GM12878 (cell line): ENCODE results near the gene PNLDC1.

Source experiments
- CTCF ChIP-seq, 3 experiments: IDR thresholded peaks in 2 of 3; conservative IDR thresholded peaks in 1 of 3; 2 replicates each; pipeline ENCODE4 v1.5.1; 2011; ENCODE audit warnings: low read depth in 3 of 3, low read length in 3 of 3, mild to moderate bottlenecking in 3 of 3, control low read depth in 2 of 3, moderate library complexity in 2 of 3, inconsistent platforms in 1 of 3, mixed read lengths in 1 of 3; ENCODE audit not compliant: control insufficient read depth in 2 of 3, insufficient read depth in 1 of 3; ENCODE audit errors: extremely low read depth in 1 of 3
- EP300 ChIP-seq, 2 experiments: fragments of 150-350 bp in 1 of 2; IDR thresholded peaks; 2 replicates each; pipeline ENCODE4 v1.6.1; 2011 to 2012; ENCODE audit warnings: low read depth in 2 of 2, low read length in 2 of 2, borderline replicate concordance in 1 of 2, improper control_type of control experiment in 1 of 2, inconsistent platforms in 1 of 2; ENCODE audit not compliant: control insufficient read depth in 1 of 2
- POLR2A ChIP-seq: IDR thresholded peaks from 2 replicates; pipeline ENCODE4 v1.6.1; 2011; ENCODE audit warnings: low read depth, mild to moderate bottlenecking, low read length

- TF ChIP-seq EP300 (IDR thresholded peaks at IDR 0.05; ENCODE audit: borderline replicate concordance in 1 of 2, control insufficient read depth in 1 of 2, low read depth in 2 of 2, low read length in 2 of 2) (no peak), POLR2A (no peak), CTCF (IDR thresholded peaks at IDR 0.05 in 2 of 3, conservative IDR thresholded peaks at IDR 0.05 in 1 of 3; ENCODE audit: control insufficient read depth in 2 of 3, extremely low read depth in 1 of 3, insufficient read depth in 1 of 3, low read depth in 3 of 3, low read length in 3 of 3) (no peak)
These were observed 54.9 kb downstream of the PNLDC1 start for GRCh38 chr6:159854959-159855358.
